Naive B cell (primary cell): ENCODE data around the gene CMSS1. TPM values are rescaled to one million over a fixed set of nuclear protein-coding genes. Genes with fewer than 3 reads are reported as not detected.

Experiments
- ATAC-seq, 2 donors: fragments of 150-1000 bp; cut with Tn5 transposase; 2 replicates each; pipeline ENCODE4 v1.10.0; 2021; ENCODE audit warnings: low read depth in 2 of 2, mild to moderate bottlenecking in 2 of 2, moderate library complexity in 2 of 2
- DNase-seq: peaks from one replicate; pipeline ENCODE4 v3.0.0; 2022
- H3K27ac Mint-ChIP-seq, 6 donors: one replicate each; pipeline ENCODE4 v1.8.0; 2020 to 2022; ENCODE audit warnings: mild to moderate bottlenecking in 6 of 6, mixed read lengths in 6 of 6, moderate library complexity in 5 of 6, inconsistent platforms in 2 of 6
- H3K27me3 Mint-ChIP-seq, 3 donors: one replicate each; pipeline ENCODE4 v1.8.0; 2021 to 2022; ENCODE audit warnings: mixed read lengths in 3 of 3, mild to moderate bottlenecking in 1 of 3
- H3K36me3 Mint-ChIP-seq, 2 donors: one replicate each; pipeline ENCODE4 v1.8.0; 2020 to 2022; ENCODE audit warnings: mixed read lengths in 2 of 2, inconsistent platforms in 1 of 2, mild to moderate bottlenecking in 1 of 2
- H3K4me1 Mint-ChIP-seq, 3 donors: one replicate each; pipeline ENCODE4 v1.8.0; 2020 to 2022; ENCODE audit warnings: mixed read lengths in 3 of 3, inconsistent platforms in 1 of 3, mild to moderate bottlenecking in 1 of 3, moderate library complexity in 1 of 3
- H3K4me3 Mint-ChIP-seq, 8 donors: one replicate each; pipeline ENCODE4 v1.8.0; 2020 to 2022; ENCODE audit warnings: mild to moderate bottlenecking in 8 of 8, mixed read lengths in 8 of 8, moderate library complexity in 8 of 8, inconsistent platforms in 2 of 8
- H3K9me3 Mint-ChIP-seq, 7 donors: one replicate each; pipeline ENCODE4 v1.8.0; 2020 to 2022; ENCODE audit warnings: mixed read lengths in 7 of 7, mild to moderate bottlenecking in 5 of 7, inconsistent platforms in 2 of 7, moderate library complexity in 1 of 7
- polyA plus RNA-seq, 6 donors: library from polyadenylated mRNA; unstranded; fragments of 300-500 nt; fragmentation: Illumina TruSeq; gene quantifications; one replicate each; pipeline ENCODE4 v1.2.3, GENCODE V29; 2021; ENCODE audit warnings: low read depth in 6 of 6

Gene CMSS1
- polyA plus RNA-seq, 6 donors from 2014 or later, result 18.6 to 80.3 (median 26.7) TPM

GRCh38 chr3:100155590-100155989 lies 337.9 kb downstream of the CMSS1 start:
- peaks cover 55 to 60% of the 10 kb centered on the region in 2 donors for H3K36me3 Mint-ChIP-seq
- DNase-seq (no peak), ATAC-seq (no peak)
- H3K9me3 Mint-ChIP-seq, result peaks cover 12 to 24% (median 20%) of the 10 kb centered on the region in 7 donors
- H3K27me3 Mint-ChIP-seq, result no peaks in the 10 kb centered on the region
- no peaks in the 10 kb centered on the region for H3K4me1 Mint-ChIP-seq
- no peak overlapping the region for H3K27ac Mint-ChIP-seq
- H3K4me3 Mint-ChIP-seq, result no peak overlapping the region

GRCh38 chr3:100157685-100158084 lies 340.0 kb downstream of the CMSS1 start:
- H3K4me3 Mint-ChIP-seq, result no peak overlapping the region
- DNase-seq (no peak), ATAC-seq (no peak)
- H3K36me3 Mint-ChIP-seq, result peaks cover 34 to 44% of the 10 kb centered on the region in 2 donors
- peaks cover 12 to 24% (median 20%) of the 10 kb centered on the region in 7 donors for H3K9me3 Mint-ChIP-seq
- no peak overlapping the region for H3K27ac Mint-ChIP-seq
- no peaks in the 10 kb centered on the region for H3K4me1 Mint-ChIP-seq
- no peaks in the 10 kb centered on the region for H3K27me3 Mint-ChIP-seq

GRCh38 chr3:100158918-100159330 lies 341.3 kb downstream of the CMSS1 start:
- Mint-ChIP-seq H3K4me3 (no peak overlapping the region), H3K4me1 (no peaks in the 10 kb centered on the region), H3K36me3 (peaks cover 24 to 37% of the 10 kb centered on the region in 2 donors), H3K27me3 (no peaks in the 10 kb centered on the region), H3K27ac (no peak overlapping the region), H3K9me3 (peaks cover 12 to 22% (median 20%) of the 10 kb centered on the region in 7 donors)
- ATAC-seq, result no peak
- DNase-seq, result no peak

GRCh38 chr3:100159331-100160153 lies 341.9 kb downstream of the CMSS1 start:
- Mint-ChIP-seq H3K36me3 (peaks cover 24 to 37% of the 10 kb centered on the region in 2 donors), H3K27me3 (no peaks in the 10 kb centered on the region), H3K4me3 (no peak overlapping the region), H3K27ac (no peak overlapping the region), H3K4me1 (no peaks in the 10 kb centered on the region), H3K9me3 (peaks cover 12 to 22% (median 18%) of the 10 kb centered on the region in 7 donors)
- no peak for DNase-seq
- ATAC-seq, result no peak

GRCh38 chr3:100160521-100160920 lies 342.9 kb downstream of the CMSS1 start:
- H3K36me3 Mint-ChIP-seq, result peaks cover 15 to 33% of the 10 kb centered on the region in 2 donors
- no peak overlapping the region for H3K27ac Mint-ChIP-seq
- H3K4me1 Mint-ChIP-seq, result no peaks in the 10 kb centered on the region
- H3K4me3 Mint-ChIP-seq, result no peak overlapping the region
- H3K27me3 Mint-ChIP-seq, result no peaks in the 10 kb centered on the region
- peaks cover 5 to 16% (median 11%) of the 10 kb centered on the region in 7 donors for H3K9me3 Mint-ChIP-seq
- DNase-seq, result no peak
- ATAC-seq, result no peak

GRCh38 chr3:100163787-100164186 lies 346.1 kb downstream of the CMSS1 start:
- no peaks in the 10 kb centered on the region for H3K27me3 Mint-ChIP-seq
- no peak overlapping the region for H3K27ac Mint-ChIP-seq
- no peak overlapping the region for H3K4me3 Mint-ChIP-seq
- H3K36me3 Mint-ChIP-seq, result peaks cover 0 to 19% of the 10 kb centered on the region in 2 donors
- DNase-seq (no peak), ATAC-seq (no peak)
- no peaks in the 10 kb centered on the region for H3K9me3 Mint-ChIP-seq
- no peaks in the 10 kb centered on the region for H3K4me1 Mint-ChIP-seq

- H3K9me3 Mint-ChIP-seq, result no peaks in the 10 kb centered on the region
- H3K27me3 Mint-ChIP-seq, result no peaks in the 10 kb centered on the region
- ATAC-seq, result no peak
- H3K36me3 Mint-ChIP-seq, result peaks cover 0 to 19% of the 10 kb centered on the region in 2 donors
- H3K4me1 Mint-ChIP-seq, result no peaks in the 10 kb centered on the region
- DNase-seq, result no peak
- no peak overlapping the region for H3K27ac Mint-ChIP-seq
- no peak overlapping the region for H3K4me3 Mint-ChIP-seq
These were observed 347.1 kb downstream of the CMSS1 start for GRCh38 chr3:100164743-100165142.

GRCh38 chr3:100165926-100166550 lies 348.4 kb downstream of the CMSS1 start:
- ATAC-seq (no peak), DNase-seq (no peak)
- peaks cover 0 to 2% (median 0%) of the 10 kb centered on the region in 3 donors for H3K4me1 Mint-ChIP-seq
- H3K27ac Mint-ChIP-seq, result peak overlapping the region in 1 of 6 donors; percentile 9
- H3K4me3 Mint-ChIP-seq, result no peak overlapping the region
- H3K27me3 Mint-ChIP-seq, result no peaks in the 10 kb centered on the region
- no peaks in the 10 kb centered on the region for H3K9me3 Mint-ChIP-seq
- H3K36me3 Mint-ChIP-seq, result peaks cover 4 to 8% of the 10 kb centered on the region in 2 donors

- peaks cover 14 to 23% of the 10 kb centered on the region in 2 donors for H3K36me3 Mint-ChIP-seq
- H3K27ac Mint-ChIP-seq, result no peak overlapping the region
- H3K4me1 Mint-ChIP-seq, result peaks cover 0 to 4% (median 0%) of the 10 kb centered on the region in 3 donors
- no peaks in the 10 kb centered on the region for H3K9me3 Mint-ChIP-seq
- DNase-seq (no peak), ATAC-seq (no peak)
- no peaks in the 10 kb centered on the region for H3K27me3 Mint-ChIP-seq
- no peak overlapping the region for H3K4me3 Mint-ChIP-seq
These were observed 351.7 kb downstream of the CMSS1 start for GRCh38 chr3:100169201-100169920.

GRCh38 chr3:100170486-100170885 lies 352.8 kb downstream of the CMSS1 start:
- H3K4me3 Mint-ChIP-seq, result no peak overlapping the region
- H3K27me3 Mint-ChIP-seq, result no peaks in the 10 kb centered on the region
- H3K9me3 Mint-ChIP-seq, result no peaks in the 10 kb centered on the region
- no peak for DNase-seq
- peaks cover 15 to 23% of the 10 kb centered on the region in 2 donors for H3K36me3 Mint-ChIP-seq
- no peak for ATAC-seq
- no peak overlapping the region for H3K27ac Mint-ChIP-seq
- H3K4me1 Mint-ChIP-seq, result peaks cover 0 to 4% (median 0%) of the 10 kb centered on the region in 3 donors

GRCh38 chr3:100171211-100171914 lies 353.7 kb downstream of the CMSS1 start:
- H3K36me3 Mint-ChIP-seq, result peaks cover 24 to 32% of the 10 kb centered on the region in 2 donors
- no peaks in the 10 kb centered on the region for H3K9me3 Mint-ChIP-seq
- DNase-seq (no peak), ATAC-seq (no peak)
- no peaks in the 10 kb centered on the region for H3K27me3 Mint-ChIP-seq
- peak overlapping the region in 2 of 6 donors; percentile 4 to 57 for H3K27ac Mint-ChIP-seq
- no peak overlapping the region for H3K4me3 Mint-ChIP-seq
- H3K4me1 Mint-ChIP-seq, result peaks cover 0 to 4% (median 0%) of the 10 kb centered on the region in 3 donors

- H3K27ac Mint-ChIP-seq, result peak overlapping the region in 1 of 6 donors; percentile 69
- ATAC-seq (no peak), DNase-seq (no peak)
- H3K36me3 Mint-ChIP-seq, result peaks cover 38 to 48% of the 10 kb centered on the region in 2 donors
- H3K9me3 Mint-ChIP-seq, result peaks cover 6 to 15% (median 8%) of the 10 kb centered on the region in 7 donors
- H3K4me1 Mint-ChIP-seq, result peaks cover 0 to 4% (median 0%) of the 10 kb centered on the region in 3 donors
- no peaks in the 10 kb centered on the region for H3K27me3 Mint-ChIP-seq
- H3K4me3 Mint-ChIP-seq, result no peak overlapping the region
These were observed 356.3 kb downstream of the CMSS1 start for GRCh38 chr3:100173961-100174360.
